KMS-11 (cell line): ENCODE data around the gene FCGR2B.
"Not testable (repeated sequence)": the region's sequence is repeated elsewhere in the genome, so short reads cannot be mapped to it uniquely, and the experiment has no call there.

Experiments used
- H2AFZ ChIP-seq: fragments of 200-600 bp; sonication (generic); 2 replicates; pipeline ENCODE4 v1.6.1; 2016; ENCODE audit warnings: antibody characterized with exemption, mixed run types, low read depth
- H3K27ac ChIP-seq: fragments of 200-600 bp; sonication (generic); 2 replicates; pipeline ENCODE4 v1.6.1; 2016; ENCODE audit warnings: mild to moderate bottlenecking, mixed run types
- H3K27me3 ChIP-seq: fragments of 200-600 bp; sonication (generic); 2 replicates; pipeline ENCODE4 v1.6.1; 2017; ENCODE audit warnings: mild to moderate bottlenecking, low read depth, mixed run types, moderate library complexity; ENCODE audit not compliant: insufficient read depth
- H3K36me3 ChIP-seq: fragments of 200-600 bp; sonication (generic); 2 replicates; pipeline ENCODE4 v1.6.1; 2017; ENCODE audit warnings: mild to moderate bottlenecking, mixed run types; ENCODE audit not compliant: insufficient read depth
- H3K4me1 ChIP-seq: fragments of 200-600 bp; sonication (generic); 2 replicates; pipeline ENCODE4 v1.6.1; 2016; ENCODE audit warnings: mild to moderate bottlenecking, low read depth, mixed run types; ENCODE audit not compliant: poor library complexity, severe bottlenecking
- H3K4me2 ChIP-seq: fragments of 200-600 bp; sonication (generic); 2 replicates; pipeline ENCODE4 v1.7.0; 2016; ENCODE audit warnings: mild to moderate bottlenecking, mixed run types
- H3K4me3 ChIP-seq: fragments of 200-600 bp; sonication (generic); IDR thresholded peaks from 2 replicates; pipeline ENCODE4 v1.6.1; 2017; ENCODE audit warnings: low read depth, low read length, mixed read lengths; ENCODE audit not compliant: insufficient read depth
- H3K79me2 ChIP-seq: fragments of 200-600 bp; sonication (generic); 2 replicates; pipeline ENCODE4 v1.6.1; 2016; ENCODE audit warnings: low read depth, mixed run types; ENCODE audit not compliant: insufficient read depth
- H3K9ac ChIP-seq: fragments of 200-600 bp; sonication (generic); 2 replicates; pipeline ENCODE4 v1.6.1; 2016; ENCODE audit warnings: mild to moderate bottlenecking, mixed run types
- H4K20me1 ChIP-seq: fragments of 200-600 bp; sonication (generic); 2 replicates; pipeline ENCODE4 v1.6.1; 2016; ENCODE audit warnings: mild to moderate bottlenecking, mixed run types; ENCODE audit not compliant: insufficient read depth

FCGR2B gene

GRCh38 chr1:161662684-161663339, at the start of gene FCGR2B:
Gene FCGR2B (plus strand): TSS chr1:161663143. CDS start chr1:161663242, 99 bp downstream.
- not testable (repeated sequence) for H3K27me3 ChIP-seq, H3K27ac ChIP-seq, H3K36me3 ChIP-seq, H3K4me2 ChIP-seq, H4K20me1 ChIP-seq, H2AFZ ChIP-seq, H3K9ac ChIP-seq, H3K79me2 ChIP-seq, H3K4me1 ChIP-seq, H3K4me3 ChIP-seq

GRCh38 chr1:161616417-161616816, 46.5 kb upstream of the FCGR2B start:
- not testable (repeated sequence) for H2AFZ ChIP-seq, H3K27ac ChIP-seq, H3K4me3 ChIP-seq, H4K20me1 ChIP-seq, H3K36me3 ChIP-seq, H3K4me2 ChIP-seq, H3K79me2 ChIP-seq, H3K4me1 ChIP-seq, H3K27me3 ChIP-seq, H3K9ac ChIP-seq

DNA sequence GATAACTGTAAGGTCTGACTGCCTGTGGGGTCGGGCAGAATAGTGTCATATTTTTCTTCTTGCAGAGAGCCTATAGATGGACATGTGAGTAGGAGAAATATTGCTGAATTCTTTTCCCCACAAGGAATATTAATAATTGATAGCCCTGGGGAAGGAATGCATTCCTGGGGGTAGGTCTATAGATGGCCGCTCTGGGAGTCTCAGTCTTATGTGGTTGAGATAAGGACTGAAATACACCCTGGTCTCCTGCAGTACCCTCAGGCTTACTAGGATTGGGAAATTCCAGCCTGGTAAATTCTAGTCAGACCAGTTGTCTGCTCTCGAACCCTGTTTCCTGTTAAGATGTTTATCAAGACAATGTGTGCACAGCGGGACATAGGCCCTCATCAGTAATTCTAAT, 44.4 kb upstream of the FCGR2B start:
- H3K79me2 ChIP-seq, H2AFZ ChIP-seq, H3K4me2 ChIP-seq, H3K4me3 ChIP-seq, H3K36me3 ChIP-seq, H3K9ac ChIP-seq, H3K27ac ChIP-seq, H4K20me1 ChIP-seq, H3K4me1 ChIP-seq, H3K27me3 ChIP-seq: not testable (repeated sequence)

DNA sequence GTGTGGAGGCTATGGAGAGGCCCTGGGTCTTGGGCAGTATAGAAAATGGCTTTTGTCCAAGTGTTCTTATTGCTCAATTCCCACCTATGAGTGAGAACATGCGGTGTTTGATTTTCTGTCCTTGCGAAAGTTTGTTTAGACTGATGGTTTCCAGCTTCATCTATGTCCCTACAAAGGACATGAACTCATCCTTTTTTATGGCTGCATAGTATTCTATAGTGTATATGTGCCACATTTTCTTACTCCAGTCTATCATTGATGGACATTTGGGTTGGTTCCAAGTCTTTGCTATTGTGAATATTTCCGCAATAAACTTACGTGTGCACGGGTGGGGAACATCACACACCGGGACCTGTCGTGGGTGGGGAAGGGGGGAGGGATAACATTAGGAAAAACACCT, 42.5 kb upstream of the FCGR2B start:
- peak overlapping the region; percentile 77; the same call in 1 of the 2 replicates for H2AFZ ChIP-seq
- H3K9ac ChIP-seq, result peak overlapping the region; percentile 88; the same call in 1 of the 2 replicates
- not testable (repeated sequence) for H3K27me3 ChIP-seq, H3K36me3 ChIP-seq, H4K20me1 ChIP-seq, H3K4me3 ChIP-seq, H3K27ac ChIP-seq, H3K79me2 ChIP-seq, H3K4me1 ChIP-seq
- peak overlapping the region; percentile 62 for H3K4me2 ChIP-seq

GRCh38 chr1:161621181-161622000, 41.6 kb upstream of the FCGR2B start:
- not testable (repeated sequence) for H3K36me3 ChIP-seq, H3K79me2 ChIP-seq, H3K27me3 ChIP-seq, H3K4me1 ChIP-seq, H4K20me1 ChIP-seq
- Histone ChIP-seq H3K27ac (peak overlapping the region; percentile 82), H3K9ac (peak overlapping the region; percentile 88), H3K4me2 (peak overlapping the region; percentile 62), H3K4me3 (peak overlapping the region; percentile 85), H2AFZ (peak overlapping the region; percentile 77)

DNA sequence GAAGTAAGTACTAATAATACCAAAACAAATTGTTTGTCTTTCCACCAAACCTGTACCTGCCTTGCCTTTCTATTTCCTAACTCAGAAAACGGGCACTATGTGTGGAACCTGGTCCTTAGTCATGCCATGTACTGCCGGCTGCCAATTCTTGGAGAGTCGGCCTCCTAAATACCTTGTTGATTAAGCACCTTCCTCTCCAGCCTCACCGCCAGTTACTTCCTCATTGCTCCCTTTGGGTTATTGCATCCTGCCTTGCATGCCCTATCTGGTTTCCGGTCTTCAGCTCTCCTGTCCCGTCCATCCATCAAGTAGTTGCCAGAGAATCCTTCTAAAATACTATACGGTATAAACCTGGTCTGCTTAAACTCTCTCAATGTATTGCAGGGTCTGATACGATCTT, 40.9 kb upstream of the FCGR2B start:
- not testable (repeated sequence) for H2AFZ ChIP-seq, H3K36me3 ChIP-seq, H3K27ac ChIP-seq, H3K4me1 ChIP-seq, H3K9ac ChIP-seq, H4K20me1 ChIP-seq, H3K27me3 ChIP-seq, H3K79me2 ChIP-seq
- Histone ChIP-seq H3K4me2 (peak overlapping the region; percentile 62), H3K4me3 (peak overlapping the region; percentile 13)

GRCh38 chr1:161623401-161624051, 39.4 kb upstream of the FCGR2B start:
- H4K20me1 ChIP-seq, H3K27me3 ChIP-seq, H2AFZ ChIP-seq, H3K4me3 ChIP-seq, H3K4me1 ChIP-seq, H3K36me3 ChIP-seq, H3K27ac ChIP-seq, H3K4me2 ChIP-seq, H3K9ac ChIP-seq, H3K79me2 ChIP-seq: not testable (repeated sequence)

- not testable (repeated sequence) for H3K27me3 ChIP-seq, H3K9ac ChIP-seq, H4K20me1 ChIP-seq, H3K79me2 ChIP-seq, H3K4me3 ChIP-seq, H3K36me3 ChIP-seq, H3K4me1 ChIP-seq, H3K27ac ChIP-seq, H3K4me2 ChIP-seq, H2AFZ ChIP-seq
These were observed 38.3 kb upstream of the FCGR2B start for GRCh38 chr1:161624605-161625004.

DNA sequence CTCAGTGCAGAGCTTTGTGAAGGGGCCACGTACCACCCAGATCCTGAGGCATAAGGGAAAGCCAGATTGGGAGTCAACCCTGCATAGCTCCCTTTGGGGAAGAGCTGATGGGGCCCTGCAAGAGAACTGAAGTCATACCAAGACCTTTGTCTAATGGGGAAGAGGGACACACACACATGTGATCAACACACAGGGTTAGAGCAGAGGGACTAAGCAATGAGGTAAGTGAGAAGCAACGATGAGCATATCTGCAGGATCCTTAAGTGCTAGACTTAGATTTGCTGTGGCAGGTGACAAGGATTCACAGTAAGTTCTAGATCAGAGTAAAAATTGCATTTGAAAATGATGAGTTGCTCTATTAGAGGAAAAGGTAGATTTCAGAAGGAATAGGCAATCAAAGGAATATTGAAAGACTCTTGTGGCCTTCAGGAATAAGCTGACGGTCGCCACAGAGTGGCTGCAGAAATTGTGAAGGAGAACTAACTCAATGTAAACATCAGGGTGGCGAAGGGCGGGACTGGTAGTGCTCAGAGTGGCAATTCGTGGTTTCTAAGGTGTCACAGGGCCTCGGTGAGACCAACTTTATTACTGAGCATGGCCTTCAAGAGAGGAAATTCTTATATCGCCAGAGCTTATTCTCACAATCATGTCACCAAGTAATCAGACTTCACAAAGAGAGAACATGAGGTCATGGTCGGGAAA, 36.3 kb upstream of the FCGR2B start:
- H3K79me2 ChIP-seq, H2AFZ ChIP-seq, H4K20me1 ChIP-seq, H3K4me3 ChIP-seq, H3K36me3 ChIP-seq, H3K27me3 ChIP-seq, H3K9ac ChIP-seq, H3K4me1 ChIP-seq, H3K27ac ChIP-seq, H3K4me2 ChIP-seq: not testable (repeated sequence)
